ENCODE results near the gene RANBP3L. TPM values are rescaled to one million over a fixed set of nuclear protein-coding genes. Genes with fewer than 3 reads are reported as not detected.

RANBP3L gene
- polyA plus RNA-seq, 1 of the 3 experiments (the other 2 are of a cell fraction), result not detected

DNA sequence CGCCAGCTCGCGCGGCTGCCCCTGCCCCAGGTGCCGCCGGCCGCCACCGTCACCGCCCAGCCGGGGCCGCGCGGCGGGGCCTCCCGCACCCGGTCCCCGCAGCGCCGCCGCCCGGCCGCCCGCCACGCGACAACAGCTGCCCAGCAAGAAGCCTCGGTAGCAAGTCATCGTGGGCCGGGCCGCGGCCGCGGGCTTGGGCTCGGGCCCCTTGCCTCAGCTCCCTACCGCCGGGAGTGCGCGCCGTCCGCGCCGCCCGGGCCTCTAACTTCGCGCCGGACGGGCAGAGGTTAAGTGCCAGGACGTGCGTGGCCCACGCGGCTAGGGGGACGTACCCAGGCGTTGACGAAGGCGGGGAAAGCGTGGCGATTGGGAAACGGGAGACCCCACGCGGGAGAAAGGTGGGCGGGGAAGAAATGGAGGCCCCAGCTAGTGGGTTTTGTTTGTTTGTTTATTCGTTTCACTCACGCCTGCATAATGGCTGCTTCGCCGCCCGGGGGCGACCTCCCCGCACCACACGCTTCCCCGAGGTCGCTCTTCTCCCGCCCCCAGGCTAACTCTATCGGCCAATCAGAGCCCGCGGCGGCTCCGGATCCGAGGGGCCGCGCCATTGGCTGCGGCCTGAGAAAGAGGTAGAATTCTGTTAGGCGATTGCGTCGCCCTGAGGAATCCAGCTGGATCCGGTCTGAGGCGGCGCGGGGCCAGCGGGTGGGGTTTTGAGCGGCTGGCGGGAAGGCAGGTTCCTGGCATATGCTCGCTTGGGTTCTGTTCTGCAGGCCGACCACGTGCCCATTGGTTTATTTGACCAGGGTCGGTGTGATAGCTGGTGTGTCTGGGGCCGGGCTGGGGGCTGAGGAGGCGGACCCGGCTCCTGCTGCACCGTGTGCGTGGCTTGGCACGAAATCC, 59.8 kb downstream of the RANBP3L start, which contains the start of gene NADK2 (continued):
- TF ChIP-seq, protein P1, sequence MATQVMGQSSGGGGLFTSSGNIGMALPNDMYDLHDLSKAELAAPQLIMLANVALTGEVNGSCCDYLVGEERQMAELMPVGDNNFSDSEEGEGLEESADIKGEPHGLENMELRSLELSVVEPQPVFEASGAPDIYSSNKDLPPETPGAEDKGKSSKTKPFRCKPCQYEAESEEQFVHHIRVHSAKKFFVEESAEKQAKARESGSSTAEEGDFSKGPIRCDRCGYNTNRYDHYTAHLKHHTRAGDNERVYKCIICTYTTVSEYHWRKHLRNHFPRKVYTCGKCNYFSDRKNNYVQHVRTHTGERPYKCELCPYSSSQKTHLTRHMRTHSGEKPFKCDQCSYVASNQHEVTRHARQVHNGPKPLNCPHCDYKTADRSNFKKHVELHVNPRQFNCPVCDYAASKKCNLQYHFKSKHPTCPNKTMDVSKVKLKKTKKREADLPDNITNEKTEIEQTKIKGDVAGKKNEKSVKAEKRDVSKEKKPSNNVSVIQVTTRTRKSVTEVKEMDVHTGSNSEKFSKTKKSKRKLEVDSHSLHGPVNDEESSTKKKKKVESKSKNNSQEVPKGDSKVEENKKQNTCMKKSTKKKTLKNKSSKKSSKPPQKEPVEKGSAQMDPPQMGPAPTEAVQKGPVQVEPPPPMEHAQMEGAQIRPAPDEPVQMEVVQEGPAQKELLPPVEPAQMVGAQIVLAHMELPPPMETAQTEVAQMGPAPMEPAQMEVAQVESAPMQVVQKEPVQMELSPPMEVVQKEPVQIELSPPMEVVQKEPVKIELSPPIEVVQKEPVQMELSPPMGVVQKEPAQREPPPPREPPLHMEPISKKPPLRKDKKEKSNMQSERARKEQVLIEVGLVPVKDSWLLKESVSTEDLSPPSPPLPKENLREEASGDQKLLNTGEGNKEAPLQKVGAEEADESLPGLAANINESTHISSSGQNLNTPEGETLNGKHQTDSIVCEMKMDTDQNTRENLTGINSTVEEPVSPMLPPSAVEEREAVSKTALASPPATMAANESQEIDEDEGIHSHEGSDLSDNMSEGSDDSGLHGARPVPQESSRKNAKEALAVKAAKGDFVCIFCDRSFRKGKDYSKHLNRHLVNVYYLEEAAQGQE (IDR thresholded peaks at IDR 0.05; ENCODE audit: low read depth, low read length), result peak; percentile 37; the same call in 1 of the 2 replicates
- TF ChIP-seq TAF1 (IDR thresholded peaks at IDR 0.05; ENCODE audit: borderline replicate concordance, low read depth, low read length) (peak; percentile 60; the same call in 1 of the 2 replicates), SMC3 (IDR thresholded peaks at IDR 0.05; ENCODE audit: low read depth, low read length) (no peak; the same call in 1 of the 2 replicates), FOXM1 (IDR thresholded peaks at IDR 0.05; ENCODE audit: low read depth) (no peak), ELF1 (IDR thresholded peaks at IDR 0.05) (no peak), TCF12 (IDR thresholded peaks at IDR 0.05) (no peak)
- TF ChIP-seq, protein P2, sequence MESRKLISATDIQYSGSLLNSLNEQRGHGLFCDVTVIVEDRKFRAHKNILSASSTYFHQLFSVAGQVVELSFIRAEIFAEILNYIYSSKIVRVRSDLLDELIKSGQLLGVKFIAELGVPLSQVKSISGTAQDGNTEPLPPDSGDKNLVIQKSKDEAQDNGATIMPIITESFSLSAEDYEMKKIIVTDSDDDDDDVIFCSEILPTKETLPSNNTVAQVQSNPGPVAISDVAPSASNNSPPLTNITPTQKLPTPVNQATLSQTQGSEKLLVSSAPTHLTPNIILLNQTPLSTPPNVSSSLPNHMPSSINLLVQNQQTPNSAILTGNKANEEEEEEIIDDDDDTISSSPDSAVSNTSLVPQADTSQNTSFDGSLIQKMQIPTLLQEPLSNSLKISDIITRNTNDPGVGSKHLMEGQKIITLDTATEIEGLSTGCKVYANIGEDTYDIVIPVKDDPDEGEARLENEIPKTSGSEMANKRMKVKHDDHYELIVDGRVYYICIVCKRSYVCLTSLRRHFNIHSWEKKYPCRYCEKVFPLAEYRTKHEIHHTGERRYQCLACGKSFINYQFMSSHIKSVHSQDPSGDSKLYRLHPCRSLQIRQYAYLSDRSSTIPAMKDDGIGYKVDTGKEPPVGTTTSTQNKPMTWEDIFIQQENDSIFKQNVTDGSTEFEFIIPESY (IDR thresholded peaks at IDR 0.05; ENCODE audit: borderline replicate concordance, low read depth), result no peak

DNA sequence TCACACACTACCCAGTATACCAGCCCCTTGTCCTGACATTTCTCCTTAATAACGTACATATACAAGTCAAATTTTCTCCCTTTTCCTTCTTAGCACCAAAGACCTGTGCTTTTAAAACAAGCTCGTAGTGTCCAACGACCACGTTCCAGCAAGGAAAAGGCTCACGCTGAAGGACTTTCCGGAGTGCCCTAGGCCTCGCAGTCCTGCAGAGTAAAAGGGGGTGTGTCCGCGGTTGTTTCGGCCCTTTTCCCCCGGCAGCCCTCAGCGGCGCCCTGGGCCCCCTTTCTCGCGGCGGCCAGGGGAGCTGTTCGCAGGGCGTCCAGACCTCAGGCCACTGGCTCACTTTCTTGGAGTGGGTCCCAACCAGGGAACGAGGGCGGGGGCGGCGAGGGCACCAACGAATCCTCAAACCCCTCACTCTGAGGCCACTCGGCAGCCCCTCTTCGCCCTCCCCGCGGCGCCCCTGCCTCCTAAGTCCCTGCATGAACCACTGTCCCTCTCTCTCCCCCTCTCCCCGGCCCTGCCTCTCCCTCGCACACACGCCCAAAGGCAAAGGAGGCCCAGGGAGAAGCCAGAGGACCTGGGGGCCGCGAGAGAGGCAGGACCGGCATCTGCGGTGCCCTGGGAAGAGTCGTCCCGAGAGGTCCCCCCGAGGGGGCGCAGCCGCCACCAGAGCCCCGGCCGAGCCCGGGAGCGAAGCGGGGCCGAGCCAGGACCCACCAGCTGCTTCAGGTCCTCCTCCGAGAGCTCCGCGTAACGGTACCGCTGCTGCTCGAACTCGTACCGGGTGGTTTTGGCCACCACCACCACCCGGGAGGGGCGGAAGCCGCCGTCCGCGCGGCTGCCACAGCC, 60.7 kb downstream of the RANBP3L start:
- Histone ChIP-seq H3K27ac (ENCODE audit: low read depth in 2 of 2, low read length in 1 of 2) (peak overlapping the region; percentile 90 to 92), H3K4me2 (peak overlapping the region; percentile 96), H3K36me3 (replicated peaks in 1 of 2; ENCODE audit: control insufficient read depth in 1 of 2, insufficient read depth in 2 of 2, low read length in 1 of 2) (no peaks in the 10 kb centered on the region), H3K4me3 (ENCODE audit: low read depth in 2 of 2, low read length in 1 of 2) (peak overlapping the region; percentile 87 to 89), H3K79me2 (ENCODE audit: insufficient read depth) (peaks cover 48% of the 10 kb centered on the region), H3K9ac (peak overlapping the region; percentile 94), H3K9me2 (no peaks in the 10 kb centered on the region), H3K4me1 (ENCODE audit: control insufficient read depth in 1 of 2, insufficient read depth in 2 of 2, low read depth in 1 of 2, low read length in 1 of 2) (peaks cover 21 to 28% of the 10 kb centered on the region in 2 experiments), H4K20me1 (ENCODE audit: insufficient read depth) (no peaks in the 10 kb centered on the region), H2AFZ (ENCODE audit: low read depth) (peak overlapping the region; percentile 85), H3K27me3 (ENCODE audit: insufficient read depth) (no peaks in the 10 kb centered on the region), H3K9me3 (no peaks in the 10 kb centered on the region), H3F3A (replicated peaks; ENCODE audit: insufficient read depth) (peaks cover 10% of the 10 kb centered on the region)
- ChIA-PET POLR2A (interaction anchor here (0.9 to 2.0 kb wide), 8 partner anchors 9 to 90 kb away, joined by 3 to 11 read pairs (median 3); partner anchors contain the start of genes LMBRD2 and SKP2), CTCF (interaction anchor here (0.6 to 2.3 kb wide), 32 partner anchors 8 to 455 kb away, joined by 3 to 17 read pairs (median 4); partner anchors contain the start of gene LMBRD2)
- DNase-seq, result peak; percentile 77
- under 1% methylated on average over 26 of the region's 61 CpGs for WGBS (ENCODE audit: low lambda C conversion rate)
- TF ChIP-seq JUND (IDR thresholded peaks at IDR 0.05), result no peak
- TF ChIP-seq, protein P1 (IDR thresholded peaks at IDR 0.05; ENCODE audit: low read depth, low read length), result 0 out of 2 replicates have a peak, but pooled peaks have one; percentile 14
- 0 out of 2 replicates have a peak, but pooled peaks have one; percentile 29 for TF ChIP-seq TAF1 (IDR thresholded peaks at IDR 0.05; ENCODE audit: borderline replicate concordance, low read depth, low read length)
- TF ChIP-seq, protein P3, sequence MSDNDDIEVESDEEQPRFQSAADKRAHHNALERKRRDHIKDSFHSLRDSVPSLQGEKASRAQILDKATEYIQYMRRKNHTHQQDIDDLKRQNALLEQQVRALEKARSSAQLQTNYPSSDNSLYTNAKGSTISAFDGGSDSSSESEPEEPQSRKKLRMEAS (IDR thresholded peaks at IDR 0.05; ENCODE audit: low read depth), result peak; percentile 31; the same call in 1 of the 2 replicates
- no peak for TF ChIP-seq EP300 (IDR thresholded peaks at IDR 0.05; ENCODE audit: borderline replicate concordance in 1 of 2, low read depth in 1 of 2, low read length in 1 of 2)
- peak; percentile 33; the same call in 1 of the 2 replicates for TF ChIP-seq YY1 (IDR thresholded peaks at IDR 0.05; ENCODE audit: low read depth)
- TF ChIP-seq MXI1 (IDR thresholded peaks at IDR 0.05; ENCODE audit: low read depth, low read length), result peak; percentile 69
